Cardiac fibroblast (primary cell): Measurements from ENCODE around the gene CCDC7.
"Not testable (repeated sequence)": the region's sequence is repeated elsewhere in the genome, so short reads cannot be mapped to it uniquely, and the experiment has no call there.

ENCODE experiments used
- DNase-seq, 2 donors: peaks; one replicate each; pipeline versions ENCODE4 v3.0.0 to v3.0.0-alpha.2; 2010; ENCODE audit warnings: low read depth in 2 of 2
- H3K4me3 ChIP-seq, 2 donors: replicated peaks in 1 of 2; 1 replicate in 1 of 2; 2 replicates in 1 of 2; pipeline ENCODE4 v1.5.1; 2011; ENCODE audit warnings: low read depth in 2 of 2, low read length in 2 of 2, mild to moderate bottlenecking in 2 of 2, moderate library complexity in 1 of 2
- CTCF ChIP-seq: IDR thresholded peaks from one replicate; pipeline ENCODE4 v1.5.1; 2011; ENCODE audit warnings: low read depth, mild to moderate bottlenecking, low read length, inconsistent platforms

CCDC7 gene

GRCh38 chr10:32650246-32650655 lies 204.3 kb downstream of the CCDC7 start:
- TF ChIP-seq CTCF = no peak
- DNase-seq = peak in 1 of 2 donors; percentile 5
- H3K4me3 ChIP-seq = no peak overlapping the region

GRCh38 chr10:32657430-32657829 lies 211.5 kb downstream of the CCDC7 start:
- not testable (repeated sequence) for DNase-seq, H3K4me3 ChIP-seq

GRCh38 chr10:32661346-32661745 lies 215.4 kb downstream of the CCDC7 start:
- no peak for TF ChIP-seq CTCF
- H3K4me3 ChIP-seq = no peak overlapping the region
- no peak for DNase-seq

- peak in 1 of 2 donors; percentile 10 for DNase-seq
- no peak for TF ChIP-seq CTCF
- no peak overlapping the region for H3K4me3 ChIP-seq
Measured at GRCh38 chr10:32680803-32681557, 235.0 kb downstream of the CCDC7 start.

GRCh38 chr10:32684291-32684690 lies 238.4 kb downstream of the CCDC7 start:
- H3K4me3 ChIP-seq = no peak overlapping the region
- no peak for DNase-seq
- no peak for TF ChIP-seq CTCF

GRCh38 chr10:32687116-32687515 lies 241.2 kb downstream of the CCDC7 start:
- no peak for TF ChIP-seq CTCF
- no peak overlapping the region for H3K4me3 ChIP-seq
- no peak for DNase-seq

- no peak for DNase-seq
- H3K4me3 ChIP-seq = no peak overlapping the region
- TF ChIP-seq CTCF = no peak
Measured at GRCh38 chr10:32687546-32687945, 241.6 kb downstream of the CCDC7 start.
